SK-N-SH treated with all-trans-retinoic acid at 6 μM for 48 hours (cell line): ENCODE measurements around the gene GAK.

ENCODE experiments used
- ATAC-seq: fragments of 200-7000 bp; cut with Tn5 transposase; 3 replicates; pipeline ENCODE4 v1.9.1; 2020; ENCODE audit warnings: mild to moderate bottlenecking, moderate library complexity
- BACH2 ChIP-seq: fragments of 250-450 bp; sonication (Bioruptor Pico); IDR thresholded peaks from 2 replicates; pipeline ENCODE4 v1.9.0; 2021; ENCODE audit warnings: mild to moderate bottlenecking, borderline replicate concordance
- CSDC2 ChIP-seq: fragments of 250-450 bp; sonication (Bioruptor Pico); IDR thresholded peaks from 2 replicates; pipeline ENCODE4 v1.5.0; 2020; ENCODE audit warnings: mild to moderate bottlenecking, moderate library complexity
- ESRRG ChIP-seq: fragments of 250-450 bp; sonication (Bioruptor Pico); IDR thresholded peaks from 2 replicates; pipeline ENCODE4 v1.6.1; 2021; ENCODE audit warnings: mild to moderate bottlenecking
- OSR1 ChIP-seq: fragments of 250-450 bp; sonication (Bioruptor Pico); IDR thresholded peaks from 2 replicates; pipeline ENCODE4 v1.8.0; 2022; ENCODE audit warnings: moderate library complexity, mild to moderate bottlenecking, inconsistent platforms
- PATZ1 ChIP-seq: fragments of 250-450 bp; sonication (Bioruptor Pico); IDR thresholded peaks from 2 replicates; pipeline ENCODE4 v1.8.0; 2020; ENCODE audit warnings: mild to moderate bottlenecking, moderate library complexity, borderline replicate concordance
- POU6F1 ChIP-seq: fragments of 250-450 bp; sonication (Bioruptor Pico); IDR thresholded peaks from 2 replicates; pipeline ENCODE4 v1.8.0; 2021; ENCODE audit warnings: low read depth, mild to moderate bottlenecking, moderate library complexity, borderline replicate concordance
- PPARA ChIP-seq: fragments of 250-450 bp; sonication (Bioruptor Pico); IDR thresholded peaks from 2 replicates; pipeline ENCODE4 v1.5.0; 2020; ENCODE audit warnings: mild to moderate bottlenecking, borderline replicate concordance
- RARB ChIP-seq: fragments of 250-450 bp; sonication (Bioruptor Pico); IDR thresholded peaks from 2 replicates; pipeline ENCODE4 v1.8.0; 2021; ENCODE audit warnings: mild to moderate bottlenecking, moderate library complexity
- SNAI2 ChIP-seq: fragments of 250-450 bp; sonication (Bioruptor Pico); IDR thresholded peaks from 2 replicates; pipeline ENCODE4 v1.5.0; 2020; ENCODE audit warnings: mild to moderate bottlenecking, moderate library complexity
- TCF4 ChIP-seq: fragments of 250-450 bp; sonication (Bioruptor Pico); IDR thresholded peaks from 2 replicates; pipeline ENCODE4 v1.8.0; 2021; ENCODE audit warnings: mild to moderate bottlenecking, moderate library complexity, borderline replicate concordance
- TOX ChIP-seq: fragments of 250-450 bp; sonication (Bioruptor Pico); IDR thresholded peaks from 2 replicates; pipeline ENCODE4 v1.8.0; 2021; ENCODE audit warnings: mild to moderate bottlenecking, moderate library complexity, borderline replicate concordance
- ZC3H10 ChIP-seq: fragments of 250-450 bp; sonication (Bioruptor Pico); IDR thresholded peaks from 2 replicates; pipeline ENCODE4 v1.5.1; 2021; ENCODE audit warnings: mild to moderate bottlenecking, moderate library complexity
- ZFP30 ChIP-seq: fragments of 450-650 bp; formaldehyde crosslinking; IDR thresholded peaks from 2 replicates; pipeline ENCODE4 v1.5.0; 2022; ENCODE audit warnings: mild to moderate bottlenecking, moderate library complexity
- ZNF565 ChIP-seq: fragments of 450-650 bp; formaldehyde crosslinking; conservative IDR thresholded peaks from 2 replicates; pipeline ENCODE4 v1.5.0; 2020; ENCODE audit warnings: low read depth, mild to moderate bottlenecking, moderate library complexity
- ZNF70 ChIP-seq: fragments of 450-650 bp; formaldehyde crosslinking; IDR thresholded peaks from 2 replicates; pipeline ENCODE4 v1.5.0; 2020; ENCODE audit warnings: mild to moderate bottlenecking, moderate library complexity
- ZNF8 ChIP-seq: fragments of 450-650 bp; formaldehyde crosslinking; IDR thresholded peaks from 2 replicates; pipeline ENCODE4 v1.5.0; 2020; ENCODE audit warnings: mild to moderate bottlenecking, moderate library complexity
- TF ChIP-seq, protein P1 (sequence below): fragments of 250-450 bp; sonication (Bioruptor Pico); IDR thresholded peaks from 2 replicates; pipeline ENCODE4 v1.5.1; 2020; ENCODE audit warnings: low read depth, mild to moderate bottlenecking, moderate library complexity
- TF ChIP-seq, protein P2 (sequence below): fragments of 250-450 bp; sonication (Bioruptor Pico); IDR thresholded peaks from 2 replicates; pipeline ENCODE4 v1.5.0; 2020; ENCODE audit warnings: mild to moderate bottlenecking, moderate library complexity
- TF ChIP-seq, protein P3 (sequence below): fragments of 250-450 bp; sonication (Bioruptor Pico); IDR thresholded peaks from 2 replicates; pipeline ENCODE4 v1.5.1; 2021; ENCODE audit warnings: mild to moderate bottlenecking, moderate library complexity

Gene GAK

GRCh38 chr4:962231-963208, 30.4 kb upstream of the GAK start:
- ATAC-seq, result no peak
- TF ChIP-seq ZFP30 (CRISPR knock-in tag) (no peak), RARB (no peak), ZNF8 (CRISPR knock-in tag) (no peak), POU6F1 (CRISPR knock-in tag) (no peak), CSDC2 (CRISPR knock-in tag) (no peak), TCF4 (CRISPR knock-in tag) (no peak), PATZ1 (CRISPR knock-in tag) (no peak), OSR1 (no peak), TOX (CRISPR knock-in tag) (no peak), ZC3H10 (CRISPR knock-in tag) (no peak), ESRRG (CRISPR knock-in tag) (no peak), ZNF565 (CRISPR knock-in tag) (no peak), BACH2 (CRISPR knock-in tag) (no peak)
- TF ChIP-seq, protein P1, sequence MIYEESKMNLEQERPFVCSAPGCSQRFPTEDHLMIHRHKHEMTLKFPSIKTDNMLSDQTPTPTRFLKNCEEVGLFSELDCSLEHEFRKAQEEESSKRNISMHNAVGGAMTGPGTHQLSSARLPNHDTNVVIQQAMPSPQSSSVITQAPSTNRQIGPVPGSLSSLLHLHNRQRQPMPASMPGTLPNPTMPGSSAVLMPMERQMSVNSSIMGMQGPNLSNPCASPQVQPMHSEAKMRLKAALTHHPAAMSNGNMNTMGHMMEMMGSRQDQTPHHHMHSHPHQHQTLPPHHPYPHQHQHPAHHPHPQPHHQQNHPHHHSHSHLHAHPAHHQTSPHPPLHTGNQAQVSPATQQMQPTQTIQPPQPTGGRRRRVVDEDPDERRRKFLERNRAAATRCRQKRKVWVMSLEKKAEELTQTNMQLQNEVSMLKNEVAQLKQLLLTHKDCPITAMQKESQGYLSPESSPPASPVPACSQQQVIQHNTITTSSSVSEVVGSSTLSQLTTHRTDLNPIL (CRISPR knock-in tag), result no peak
- TF ChIP-seq, protein P2, sequence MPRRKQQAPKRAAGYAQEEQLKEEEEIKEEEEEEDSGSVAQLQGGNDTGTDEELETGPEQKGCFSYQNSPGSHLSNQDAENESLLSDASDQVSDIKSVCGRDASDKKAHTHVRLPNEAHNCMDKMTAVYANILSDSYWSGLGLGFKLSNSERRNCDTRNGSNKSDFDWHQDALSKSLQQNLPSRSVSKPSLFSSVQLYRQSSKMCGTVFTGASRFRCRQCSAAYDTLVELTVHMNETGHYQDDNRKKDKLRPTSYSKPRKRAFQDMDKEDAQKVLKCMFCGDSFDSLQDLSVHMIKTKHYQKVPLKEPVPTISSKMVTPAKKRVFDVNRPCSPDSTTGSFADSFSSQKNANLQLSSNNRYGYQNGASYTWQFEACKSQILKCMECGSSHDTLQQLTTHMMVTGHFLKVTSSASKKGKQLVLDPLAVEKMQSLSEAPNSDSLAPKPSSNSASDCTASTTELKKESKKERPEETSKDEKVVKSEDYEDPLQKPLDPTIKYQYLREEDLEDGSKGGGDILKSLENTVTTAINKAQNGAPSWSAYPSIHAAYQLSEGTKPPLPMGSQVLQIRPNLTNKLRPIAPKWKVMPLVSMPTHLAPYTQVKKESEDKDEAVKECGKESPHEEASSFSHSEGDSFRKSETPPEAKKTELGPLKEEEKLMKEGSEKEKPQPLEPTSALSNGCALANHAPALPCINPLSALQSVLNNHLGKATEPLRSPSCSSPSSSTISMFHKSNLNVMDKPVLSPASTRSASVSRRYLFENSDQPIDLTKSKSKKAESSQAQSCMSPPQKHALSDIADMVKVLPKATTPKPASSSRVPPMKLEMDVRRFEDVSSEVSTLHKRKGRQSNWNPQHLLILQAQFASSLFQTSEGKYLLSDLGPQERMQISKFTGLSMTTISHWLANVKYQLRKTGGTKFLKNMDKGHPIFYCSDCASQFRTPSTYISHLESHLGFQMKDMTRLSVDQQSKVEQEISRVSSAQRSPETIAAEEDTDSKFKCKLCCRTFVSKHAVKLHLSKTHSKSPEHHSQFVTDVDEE (CRISPR knock-in tag), result no peak

DNA sequence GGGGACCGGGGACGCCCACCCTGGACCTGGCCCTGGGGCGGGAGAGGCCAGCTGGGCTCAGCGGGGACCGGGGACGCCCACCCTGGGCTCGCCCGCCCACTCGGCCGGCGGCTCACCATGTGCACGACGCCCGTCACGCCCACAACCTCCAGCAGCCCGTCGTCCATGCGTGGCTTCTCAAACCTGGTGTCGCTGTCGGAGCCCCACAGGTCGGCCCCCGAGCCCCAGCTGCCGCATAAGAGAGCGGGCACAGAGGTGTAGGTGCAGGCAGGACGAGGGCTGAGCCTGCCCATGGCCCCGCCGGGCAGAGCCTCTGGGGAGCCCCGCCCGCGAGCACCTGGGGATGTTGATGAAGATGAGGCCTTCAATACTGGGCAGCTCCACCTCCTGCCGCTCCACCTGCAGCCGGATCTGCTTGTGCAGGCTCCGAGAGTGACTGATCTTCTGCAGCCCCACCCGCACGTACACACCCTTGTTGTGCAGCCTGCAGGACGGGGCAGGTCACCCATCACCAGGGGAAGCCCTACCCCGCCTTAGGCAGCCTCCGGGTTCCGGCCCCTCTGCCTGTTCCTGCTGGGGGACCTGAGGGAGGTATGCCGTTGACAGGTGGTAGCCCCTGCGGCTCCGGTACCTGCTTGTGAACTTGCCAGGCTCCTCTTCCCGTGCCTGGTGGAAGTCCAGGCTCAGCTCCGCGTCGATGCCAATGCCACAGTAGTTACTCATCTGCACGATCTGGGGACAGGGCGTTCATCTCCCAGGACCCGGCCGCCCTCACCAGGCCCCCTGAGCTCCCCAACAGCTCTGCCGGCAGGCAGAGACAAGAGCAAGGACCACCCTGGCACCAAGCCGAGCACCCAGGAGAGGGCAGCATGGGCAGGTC, 29.5 kb upstream of the GAK start:
- no peak; the same call in 2 of the 3 replicates for ATAC-seq
- TF ChIP-seq ZNF8 (CRISPR knock-in tag) (no peak), BACH2 (CRISPR knock-in tag) (no peak), POU6F1 (CRISPR knock-in tag) (no peak), ESRRG (CRISPR knock-in tag) (no peak), TOX (CRISPR knock-in tag) (no peak), PATZ1 (CRISPR knock-in tag) (no peak), ZNF70 (CRISPR knock-in tag) (no peak), OSR1 (no peak), ZFP30 (CRISPR knock-in tag) (no peak), RARB (no peak), PPARA (CRISPR knock-in tag) (no peak), ZNF565 (CRISPR knock-in tag) (no peak), SNAI2 (CRISPR knock-in tag) (no peak)
- TF ChIP-seq, protein P3, sequence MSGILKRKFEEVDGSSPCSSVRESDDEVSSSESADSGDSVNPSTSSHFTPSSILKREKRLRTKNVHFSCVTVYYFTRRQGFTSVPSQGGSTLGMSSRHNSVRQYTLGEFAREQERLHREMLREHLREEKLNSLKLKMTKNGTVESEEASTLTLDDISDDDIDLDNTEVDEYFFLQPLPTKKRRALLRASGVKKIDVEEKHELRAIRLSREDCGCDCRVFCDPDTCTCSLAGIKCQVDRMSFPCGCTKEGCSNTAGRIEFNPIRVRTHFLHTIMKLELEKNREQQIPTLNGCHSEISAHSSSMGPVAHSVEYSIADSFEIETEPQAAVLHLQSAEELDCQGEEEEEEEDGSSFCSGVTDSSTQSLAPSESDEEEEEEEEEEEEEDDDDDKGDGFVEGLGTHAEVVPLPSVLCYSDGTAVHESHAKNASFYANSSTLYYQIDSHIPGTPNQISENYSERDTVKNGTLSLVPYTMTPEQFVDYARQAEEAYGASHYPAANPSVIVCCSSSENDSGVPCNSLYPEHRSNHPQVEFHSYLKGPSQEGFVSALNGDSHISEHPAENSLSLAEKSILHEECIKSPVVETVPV (CRISPR knock-in tag), result no peak
